H9 (cell line): Measurements from ENCODE around the gene MCOLN3. TPM values are rescaled to one million over a fixed set of nuclear protein-coding genes. Genes with fewer than 3 reads are reported as not detected.

Experiments used
- DNase-seq: peaks from one replicate; pipeline ENCODE4 v3.0.0-alpha.2; 2017
- H2AFZ ChIP-seq: one replicate; pipeline ENCODE4 v1.6.1; 2013; ENCODE audit warnings: mild to moderate bottlenecking, low read length, control low read depth, moderate library complexity
- H2AK5ac ChIP-seq: 2 replicates; pipeline ENCODE4 v1.6.1; 2013; ENCODE audit warnings: low read length, control low read depth, mixed read lengths; ENCODE audit not compliant: insufficient read length
- H2BK120ac ChIP-seq: one replicate; pipeline ENCODE4 v1.6.1; 2013; ENCODE audit warnings: low read depth, mild to moderate bottlenecking, low read length, control low read depth, inconsistent platforms; ENCODE audit not compliant: poor library complexity, severe bottlenecking
- H2BK12ac ChIP-seq: 2 replicates; pipeline ENCODE4 v1.6.1; 2013; ENCODE audit warnings: low read length, control low read depth, mixed read lengths, low read depth; ENCODE audit not compliant: insufficient read length
- H2BK15ac ChIP-seq: 2 replicates; pipeline ENCODE4 v1.6.1; 2013; ENCODE audit warnings: low read depth, low read length, control low read depth
- H2BK20ac ChIP-seq: one replicate; pipeline ENCODE4 v1.6.1; 2013; ENCODE audit warnings: low read depth, mild to moderate bottlenecking, low read length, control low read depth, inconsistent platforms; ENCODE audit not compliant: poor library complexity, severe bottlenecking
- H2BK5ac ChIP-seq: 2 replicates; pipeline ENCODE4 v1.6.1; 2013; ENCODE audit warnings: low read length, control low read depth, mixed read lengths; ENCODE audit not compliant: insufficient read length
- H3K14ac ChIP-seq: 2 replicates; pipeline ENCODE4 v1.6.1; 2013; ENCODE audit warnings: low read length, control low read depth; ENCODE audit not compliant: insufficient read depth
- H3K18ac ChIP-seq: 2 replicates; pipeline ENCODE4 v1.6.1; 2013; ENCODE audit warnings: low read depth, mild to moderate bottlenecking, mixed read lengths, low read length, control low read depth; ENCODE audit not compliant: insufficient read length
- H3K23ac ChIP-seq: 2 replicates; pipeline ENCODE4 v1.6.1; 2013; ENCODE audit warnings: low read length, control low read depth, mixed read lengths, low read depth; ENCODE audit not compliant: insufficient read length
- H3K23me2 ChIP-seq: 2 replicates; pipeline ENCODE4 v1.6.1; 2013; ENCODE audit warnings: low read depth, mild to moderate bottlenecking, mixed read lengths, low read length, control low read depth; ENCODE audit not compliant: insufficient read length, poor library complexity, severe bottlenecking
- H3K27ac ChIP-seq: 2 replicates; pipeline ENCODE4 v1.5.1; 2013; ENCODE audit warnings: low read length, control low read depth, mixed read lengths, low read depth; ENCODE audit not compliant: insufficient read length
- H3K27me3 ChIP-seq: 2 replicates; pipeline ENCODE4 v1.6.1; 2013; ENCODE audit warnings: low read length, control low read depth, inconsistent platforms; ENCODE audit not compliant: insufficient read depth
- H3K4ac ChIP-seq: 2 replicates; pipeline ENCODE4 v1.6.1; 2013; ENCODE audit warnings: low read depth, mild to moderate bottlenecking, control low read depth, inconsistent platforms, low read length, moderate library complexity
- H3K4me1 ChIP-seq: 2 replicates; pipeline ENCODE4 v1.6.1; 2013; ENCODE audit warnings: low read length, control low read depth, inconsistent platforms; ENCODE audit not compliant: insufficient read depth
- H3K4me2 ChIP-seq: 2 replicates; pipeline ENCODE4 v1.6.1; 2013; ENCODE audit warnings: low read length, control low read depth, mixed read lengths; ENCODE audit not compliant: insufficient read length, insufficient read depth
- H3K56ac ChIP-seq: 2 replicates; pipeline ENCODE4 v1.6.1; 2013; ENCODE audit warnings: low read depth, mild to moderate bottlenecking, mixed read lengths, low read length, control low read depth; ENCODE audit not compliant: insufficient read length
- H3K79me1 ChIP-seq: 2 replicates; pipeline ENCODE4 v1.6.1; 2013; ENCODE audit warnings: low read depth, mild to moderate bottlenecking, moderate library complexity, low read length, control low read depth, inconsistent platforms; ENCODE audit not compliant: insufficient read depth, poor library complexity, severe bottlenecking
- H3K79me2 ChIP-seq: 2 replicates; pipeline ENCODE4 v1.6.1; 2013; ENCODE audit warnings: low read length, control low read depth, inconsistent platforms; ENCODE audit not compliant: insufficient read depth
- H3K9ac ChIP-seq: 2 replicates; pipeline ENCODE4 v1.6.1; 2013; ENCODE audit warnings: low read length, control low read depth, mixed read lengths; ENCODE audit not compliant: insufficient read length; ENCODE audit errors: extremely low read depth
- H3K9me3 ChIP-seq: one replicate; pipeline ENCODE4 v1.6.1; 2013; ENCODE audit warnings: low read depth, low read length, inconsistent platforms; ENCODE audit not compliant: control insufficient read depth
- H3T11ph ChIP-seq: one replicate; pipeline ENCODE4 v1.6.1; 2013; ENCODE audit warnings: mild to moderate bottlenecking, low read length, control low read depth, inconsistent platforms
- H4K20me1 ChIP-seq: one replicate; pipeline ENCODE4 v1.6.1; 2013; ENCODE audit not compliant: control insufficient read depth, insufficient read length, insufficient read depth
- H4K5ac ChIP-seq: 2 replicates; pipeline ENCODE4 v1.6.1; 2013; ENCODE audit warnings: low read depth, mild to moderate bottlenecking, mixed read lengths, low read length, control low read depth; ENCODE audit not compliant: insufficient read length
- H4K8ac ChIP-seq: replicated peaks from 2 replicates; pipeline ENCODE4 v1.6.1; 2013; ENCODE audit warnings: low read length, control low read depth, mixed read lengths, low read depth; ENCODE audit not compliant: insufficient read length
- H4K91ac ChIP-seq: 2 replicates; pipeline ENCODE4 v1.6.1; 2013; ENCODE audit warnings: low read depth, mild to moderate bottlenecking, moderate library complexity, mixed read lengths, low read length, control low read depth; ENCODE audit not compliant: insufficient read length
- H3K27ac Mint-ChIP-seq, 3 experiments: 2 replicates in 2 of 3; 3 replicates in 1 of 3; pipeline ENCODE4 v1.8.0; 2020 to 2021; ENCODE audit warnings: mixed read lengths in 3 of 3, mild to moderate bottlenecking in 1 of 3, moderate library complexity in 1 of 3
- H3K27me3 Mint-ChIP-seq: 2 replicates; pipeline ENCODE4 v1.8.0; 2021; ENCODE audit warnings: low read depth, mild to moderate bottlenecking, moderate library complexity, mixed read lengths
- H3K36me3 Mint-ChIP-seq, 3 experiments: 2 replicates in 2 of 3; 3 replicates in 1 of 3; pipeline ENCODE4 v1.8.0; 2020 to 2021; ENCODE audit warnings: low read depth in 3 of 3, mixed read lengths in 3 of 3; ENCODE audit not compliant: insufficient read depth in 1 of 3
- H3K4me1 Mint-ChIP-seq, 2 experiments: 2 replicates each; pipeline ENCODE4 v1.8.0; 2020; ENCODE audit warnings: mixed read lengths in 2 of 2
- H3K4me3 Mint-ChIP-seq, 2 experiments: 2 replicates in 1 of 2; 3 replicates in 1 of 2; pipeline ENCODE4 v1.8.0; 2020 to 2021; ENCODE audit warnings: mild to moderate bottlenecking in 2 of 2, mixed read lengths in 2 of 2, moderate library complexity in 1 of 2
- H3K9me3 Mint-ChIP-seq, 2 experiments: 2 replicates in 1 of 2; 3 replicates in 1 of 2; pipeline ENCODE4 v1.8.0; 2020; ENCODE audit warnings: mild to moderate bottlenecking in 2 of 2, mixed read lengths in 2 of 2, moderate library complexity in 1 of 2
- CTCF ChIP-seq: fragments of 200-600 bp; sonication (generic); conservative IDR thresholded peaks from 3 replicates; pipeline ENCODE4 v1.8.0; 2021; ENCODE audit warnings: antibody characterized with exemption, mild to moderate bottlenecking
- WGBS: extraction: QIAGEN DNeasy Blood & Tissue Kit; methylation state at CpG from one replicate; pipeline ENCODE4 v1.1.7; 2013; ENCODE audit warnings: missing lambda C conversion rate, low lambda C conversion rate, mixed read lengths; ENCODE audit not compliant: insufficient read length; ENCODE audit errors: extremely low coverage; 5-methylcytosine and 5-hydroxymethylcytosine counted together
- total RNA-seq: library from RNA; stranded (reverse); gene quantifications from 2 replicates; pipeline ENCODE4 v1.2.1, GENCODE V29; 2021

MCOLN3 gene
- total RNA-seq, 1 experiment from 2014 or later, result 10.8 TPM

GRCh38 chr1:85078903-85079302 is 30.6 kb upstream of the MCOLN3 start:
- Histone ChIP-seq H2AFZ (no peak overlapping the region), H2BK5ac (no peak overlapping the region), H3K79me1 (no peaks in the 10 kb centered on the region), H4K20me1 (no peaks in the 10 kb centered on the region), H2BK12ac (no peak overlapping the region), H3K79me2 (no peaks in the 10 kb centered on the region), H2BK120ac (no peak overlapping the region), H4K8ac (no peak overlapping the region), H3K18ac (no peak overlapping the region), H3K14ac (no peak overlapping the region), H3K4ac (no peak overlapping the region), H2AK5ac (no peak overlapping the region), H2BK15ac (no peak overlapping the region), H4K5ac (no peak overlapping the region), H3K27me3 (no peaks in the 10 kb centered on the region), H3K9me3 (no peaks in the 10 kb centered on the region), H3K9ac (no peak overlapping the region), H3K4me1 (no peaks in the 10 kb centered on the region), H3K23me2 (no peaks in the 10 kb centered on the region), H3K27ac (no peak overlapping the region), H3K23ac (no peak overlapping the region), H2BK20ac (no peak overlapping the region), H3T11ph (no peak overlapping the region), H3K4me2 (no peak overlapping the region), H3K56ac (no peak overlapping the region), H4K91ac (no peak overlapping the region)
- 0 out of 4 replicates have a peak, but pooled peaks cover 0 to 3% of the 10 kb centered on the region in 2 experiments for H3K4me1 Mint-ChIP-seq
- WGBS, result no CpG with 5 or more reads among the region's 3 CpGs
- H3K27me3 Mint-ChIP-seq, result peaks cover 7% of the 10 kb centered on the region
- DNase-seq, result no peak
- peak; percentile 43 for TF ChIP-seq CTCF
- no peaks in the 10 kb centered on the region for H3K9me3 Mint-ChIP-seq
- no peak overlapping the region for H3K27ac Mint-ChIP-seq
- no peak overlapping the region for H3K4me3 Mint-ChIP-seq
- no peaks in the 10 kb centered on the region for H3K36me3 Mint-ChIP-seq
